ENCODE measurements around the gene DPH5. TPM values are rescaled to one million over a fixed set of nuclear protein-coding genes. Genes with fewer than 3 reads are reported as not detected.

Gene DPH5
- total RNA-seq, 1 experiment from 2014 or later = 25.8 TPM

DNA sequence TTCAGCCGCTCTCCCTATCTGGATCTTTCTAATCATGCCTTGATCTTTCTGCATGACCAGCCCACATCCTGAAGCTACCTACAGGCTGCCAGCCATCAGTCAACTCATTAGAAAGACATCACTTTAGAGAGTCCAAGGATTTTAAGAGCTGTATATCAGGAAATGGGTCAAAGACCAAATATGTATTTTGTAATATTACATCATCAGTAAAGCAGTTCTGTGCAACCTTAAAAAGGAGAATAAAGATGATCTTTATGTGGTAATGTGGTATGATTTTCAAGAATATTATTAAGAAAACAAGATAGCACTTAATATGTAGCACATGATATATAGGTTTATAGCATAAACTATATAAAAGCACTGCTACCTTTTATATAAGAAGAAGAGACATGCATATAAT lies 82.1 kb downstream of the DPH5 start:
- DNase-seq = no peak
- intact Hi-C loops (cut with micrococcal nuclease; ENCODE audit: unreplicated experiment) = no loop called here
- H3K4me1 Mint-ChIP-seq (ENCODE audit: low read depth, unreplicated experiment) = peaks cover 3% of the 10 kb centered on the region
- CTCF ChIA-PET = no interaction called here
- H3K4me3 Mint-ChIP-seq (ENCODE audit: low read depth, unreplicated experiment) = no peak overlapping the region
- no peak overlapping the region for H3K27ac Mint-ChIP-seq (ENCODE audit: unreplicated experiment)
- peaks cover 3% of the 10 kb centered on the region for H3K9me3 Mint-ChIP-seq (ENCODE audit: low read depth, unreplicated experiment)
- H3K27me3 Mint-ChIP-seq (ENCODE audit: unreplicated experiment) = no peaks in the 10 kb centered on the region
- TF ChIP-seq, protein P1, sequence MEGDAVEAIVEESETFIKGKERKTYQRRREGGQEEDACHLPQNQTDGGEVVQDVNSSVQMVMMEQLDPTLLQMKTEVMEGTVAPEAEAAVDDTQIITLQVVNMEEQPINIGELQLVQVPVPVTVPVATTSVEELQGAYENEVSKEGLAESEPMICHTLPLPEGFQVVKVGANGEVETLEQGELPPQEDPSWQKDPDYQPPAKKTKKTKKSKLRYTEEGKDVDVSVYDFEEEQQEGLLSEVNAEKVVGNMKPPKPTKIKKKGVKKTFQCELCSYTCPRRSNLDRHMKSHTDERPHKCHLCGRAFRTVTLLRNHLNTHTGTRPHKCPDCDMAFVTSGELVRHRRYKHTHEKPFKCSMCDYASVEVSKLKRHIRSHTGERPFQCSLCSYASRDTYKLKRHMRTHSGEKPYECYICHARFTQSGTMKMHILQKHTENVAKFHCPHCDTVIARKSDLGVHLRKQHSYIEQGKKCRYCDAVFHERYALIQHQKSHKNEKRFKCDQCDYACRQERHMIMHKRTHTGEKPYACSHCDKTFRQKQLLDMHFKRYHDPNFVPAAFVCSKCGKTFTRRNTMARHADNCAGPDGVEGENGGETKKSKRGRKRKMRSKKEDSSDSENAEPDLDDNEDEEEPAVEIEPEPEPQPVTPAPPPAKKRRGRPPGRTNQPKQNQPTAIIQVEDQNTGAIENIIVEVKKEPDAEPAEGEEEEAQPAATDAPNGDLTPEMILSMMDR (IDR thresholded peaks at IDR 0.05; ENCODE audit: unreplicated experiment) = no peak
- no TSS peak for BruUV-seq (replicated peaks)
- peaks cover 7% of the 10 kb centered on the region for H3K36me3 Mint-ChIP-seq (ENCODE audit: insufficient read depth, unreplicated experiment)

DNA sequence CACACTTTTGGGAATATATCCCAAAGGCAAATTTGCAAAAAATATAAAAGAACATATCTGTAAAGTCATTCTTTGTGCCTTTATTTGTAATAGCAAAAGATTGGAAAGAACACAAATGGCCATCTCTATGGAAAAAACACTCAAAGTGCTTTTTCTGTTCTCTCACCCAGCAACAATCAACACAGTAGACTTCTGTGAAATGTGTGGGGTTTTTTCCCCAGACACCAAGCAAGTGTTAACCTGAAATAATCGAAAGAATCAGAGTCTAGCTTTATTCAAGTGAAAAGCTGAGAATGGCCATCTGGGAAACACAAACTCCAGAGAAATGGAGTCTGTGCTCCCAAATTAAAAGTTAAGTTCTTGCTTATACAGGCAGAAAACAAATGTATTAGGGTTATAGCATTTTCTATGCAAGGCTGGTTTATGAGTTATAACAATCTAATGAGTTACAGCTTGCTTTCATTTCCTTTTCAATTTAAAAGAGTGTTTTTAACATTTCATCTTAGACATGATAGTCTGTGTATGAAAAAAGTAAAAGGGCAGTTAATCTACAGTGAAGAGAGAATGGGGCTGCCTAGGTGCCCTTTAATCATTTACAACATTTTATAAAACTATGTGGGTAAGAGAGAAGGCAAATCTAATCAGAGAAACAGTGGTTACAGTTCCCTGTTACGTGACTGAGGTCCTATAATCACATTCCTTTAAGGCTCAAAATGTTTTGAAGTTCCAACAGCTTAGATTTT lies 83.1 kb downstream of the DPH5 start:
- Mint-ChIP-seq H3K4me3 (ENCODE audit: low read depth, unreplicated experiment) (no peak overlapping the region), H3K4me1 (ENCODE audit: low read depth, unreplicated experiment) (no peaks in the 10 kb centered on the region), H3K9me3 (ENCODE audit: low read depth, unreplicated experiment) (no peaks in the 10 kb centered on the region), H3K27ac (ENCODE audit: unreplicated experiment) (no peak overlapping the region), H3K36me3 (ENCODE audit: insufficient read depth, unreplicated experiment) (peaks cover 5% of the 10 kb centered on the region), H3K27me3 (ENCODE audit: unreplicated experiment) (no peaks in the 10 kb centered on the region)
- no TSS peak for BruUV-seq (replicated peaks)
- no peak for DNase-seq
- TF ChIP-seq, protein P1 (IDR thresholded peaks at IDR 0.05; ENCODE audit: unreplicated experiment) = no peak
- intact Hi-C loops (cut with micrococcal nuclease; ENCODE audit: unreplicated experiment) = no loop called here
- CTCF ChIA-PET = no interaction called here

DNA sequence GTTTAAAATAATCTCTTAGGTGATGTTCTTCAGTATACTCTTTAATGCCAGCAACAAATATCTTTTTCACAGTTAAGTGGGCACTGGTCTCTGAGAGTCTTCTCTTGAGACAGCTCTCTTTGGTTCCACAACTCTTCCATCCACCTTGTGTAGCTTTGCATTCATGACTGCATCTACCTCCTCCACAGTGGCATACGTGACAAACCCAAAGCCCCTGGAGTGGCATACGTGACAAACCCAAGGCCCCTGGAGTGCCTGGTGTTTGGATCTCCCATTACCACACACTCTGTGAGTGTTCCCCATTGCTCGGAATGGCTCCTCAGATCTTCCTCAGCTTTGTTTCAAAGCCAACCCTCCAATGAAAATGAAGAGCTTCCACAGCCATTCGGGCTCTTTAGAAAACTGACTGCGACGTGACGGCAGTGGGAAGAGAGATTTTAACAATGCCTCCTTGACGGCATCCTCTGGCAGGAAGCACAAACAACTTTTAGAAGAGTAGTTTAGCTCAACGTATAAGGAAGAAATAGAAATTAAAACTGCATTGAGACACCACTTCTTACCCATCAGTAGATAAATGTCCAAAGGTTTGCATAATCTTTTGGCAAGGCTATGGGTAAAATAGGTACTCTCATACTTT lies 83.9 kb downstream of the DPH5 start:
- H3K9me3 Mint-ChIP-seq (ENCODE audit: low read depth, unreplicated experiment) = no peaks in the 10 kb centered on the region
- no peak overlapping the region for H3K27ac Mint-ChIP-seq (ENCODE audit: unreplicated experiment)
- CTCF ChIA-PET = no interaction called here
- H3K27me3 Mint-ChIP-seq (ENCODE audit: unreplicated experiment) = no peaks in the 10 kb centered on the region
- H3K36me3 Mint-ChIP-seq (ENCODE audit: insufficient read depth, unreplicated experiment) = peaks cover 5% of the 10 kb centered on the region
- BruUV-seq (replicated peaks) = no TSS peak
- DNase-seq = no peak
- no peak overlapping the region for H3K4me3 Mint-ChIP-seq (ENCODE audit: low read depth, unreplicated experiment)
- H3K4me1 Mint-ChIP-seq (ENCODE audit: low read depth, unreplicated experiment) = no peaks in the 10 kb centered on the region
- intact Hi-C loops (cut with micrococcal nuclease; ENCODE audit: unreplicated experiment) = no loop called here
- TF ChIP-seq, protein P1 (IDR thresholded peaks at IDR 0.05; ENCODE audit: unreplicated experiment) = no peak

DNA sequence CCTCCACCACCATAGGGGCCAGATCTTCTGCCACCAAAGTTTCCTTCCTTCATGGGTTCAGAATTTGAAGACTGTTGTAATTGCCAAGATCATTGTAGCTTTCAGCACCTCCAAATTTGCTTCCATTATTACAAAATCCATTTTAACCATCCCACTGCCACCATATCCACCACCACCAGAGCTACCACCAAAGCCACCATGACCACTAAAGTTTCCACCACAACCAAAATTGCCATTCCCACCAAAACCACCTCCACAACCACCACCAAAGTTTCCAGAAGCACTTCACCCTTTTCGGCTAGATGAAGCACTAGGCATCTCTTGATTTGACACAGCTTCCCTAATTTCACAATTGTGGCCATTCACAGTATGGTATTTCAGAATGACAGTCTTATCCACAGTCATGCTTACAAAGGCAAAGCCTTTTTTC lies 84.5 kb downstream of the DPH5 start:
- no TSS peak for BruUV-seq (replicated peaks)
- Mint-ChIP-seq H3K9me3 (ENCODE audit: low read depth, unreplicated experiment) (no peaks in the 10 kb centered on the region), H3K4me3 (ENCODE audit: low read depth, unreplicated experiment) (no peak overlapping the region), H3K27me3 (ENCODE audit: unreplicated experiment) (no peaks in the 10 kb centered on the region), H3K4me1 (ENCODE audit: low read depth, unreplicated experiment) (no peaks in the 10 kb centered on the region), H3K27ac (ENCODE audit: unreplicated experiment) (no peak overlapping the region), H3K36me3 (ENCODE audit: insufficient read depth, unreplicated experiment) (peaks cover 5% of the 10 kb centered on the region)
- no peak for DNase-seq
- intact Hi-C loops (cut with micrococcal nuclease; ENCODE audit: unreplicated experiment) = no loop called here
- TF ChIP-seq, protein P1 (IDR thresholded peaks at IDR 0.05; ENCODE audit: unreplicated experiment) = no peak
- CTCF ChIA-PET = no interaction called here

Other genes with a start within 250 kb of the DPH5 start
- gene EXTL2, start 130.9 kb downstream of the DPH5 start, total RNA-seq (2022) = 11.4 and 13.8 TPM in 2 replicates
- 38.2 and 39.4 TPM in 2 replicates for gene SLC30A7, start 129.7 kb downstream of the DPH5 start, total RNA-seq (2022)
- not detected in 2 replicates for gene S1PR1, start 211.2 kb upstream of the DPH5 start, total RNA-seq (2022)